H9 (cell line): ENCODE results near the gene RHEX. TPM values are rescaled to one million over a fixed set of nuclear protein-coding genes. Genes with fewer than 3 reads are reported as not detected.

Source experiments
- DNase-seq: peaks from one replicate; pipeline ENCODE4 v3.0.0-alpha.2; 2017
- H2AFZ ChIP-seq: one replicate; pipeline ENCODE4 v1.6.1; 2013; ENCODE audit warnings: mild to moderate bottlenecking, low read length, control low read depth, moderate library complexity
- H2AK5ac ChIP-seq: 2 replicates; pipeline ENCODE4 v1.6.1; 2013; ENCODE audit warnings: low read length, control low read depth, mixed read lengths; ENCODE audit not compliant: insufficient read length
- H2BK120ac ChIP-seq: one replicate; pipeline ENCODE4 v1.6.1; 2013; ENCODE audit warnings: low read depth, mild to moderate bottlenecking, low read length, control low read depth, inconsistent platforms; ENCODE audit not compliant: poor library complexity, severe bottlenecking
- H2BK12ac ChIP-seq: 2 replicates; pipeline ENCODE4 v1.6.1; 2013; ENCODE audit warnings: low read length, control low read depth, mixed read lengths, low read depth; ENCODE audit not compliant: insufficient read length
- H2BK15ac ChIP-seq: 2 replicates; pipeline ENCODE4 v1.6.1; 2013; ENCODE audit warnings: low read depth, low read length, control low read depth
- H2BK20ac ChIP-seq: one replicate; pipeline ENCODE4 v1.6.1; 2013; ENCODE audit warnings: low read depth, mild to moderate bottlenecking, low read length, control low read depth, inconsistent platforms; ENCODE audit not compliant: poor library complexity, severe bottlenecking
- H2BK5ac ChIP-seq: 2 replicates; pipeline ENCODE4 v1.6.1; 2013; ENCODE audit warnings: low read length, control low read depth, mixed read lengths; ENCODE audit not compliant: insufficient read length
- H3K14ac ChIP-seq: 2 replicates; pipeline ENCODE4 v1.6.1; 2013; ENCODE audit warnings: low read length, control low read depth; ENCODE audit not compliant: insufficient read depth
- H3K18ac ChIP-seq: 2 replicates; pipeline ENCODE4 v1.6.1; 2013; ENCODE audit warnings: low read depth, mild to moderate bottlenecking, mixed read lengths, low read length, control low read depth; ENCODE audit not compliant: insufficient read length
- H3K23ac ChIP-seq: 2 replicates; pipeline ENCODE4 v1.6.1; 2013; ENCODE audit warnings: low read length, control low read depth, mixed read lengths, low read depth; ENCODE audit not compliant: insufficient read length
- H3K23me2 ChIP-seq: 2 replicates; pipeline ENCODE4 v1.6.1; 2013; ENCODE audit warnings: low read depth, mild to moderate bottlenecking, mixed read lengths, low read length, control low read depth; ENCODE audit not compliant: insufficient read length, poor library complexity, severe bottlenecking
- H3K27ac ChIP-seq: 2 replicates; pipeline ENCODE4 v1.5.1; 2013; ENCODE audit warnings: low read length, control low read depth, mixed read lengths, low read depth; ENCODE audit not compliant: insufficient read length
- H3K27me3 ChIP-seq: 2 replicates; pipeline ENCODE4 v1.6.1; 2013; ENCODE audit warnings: low read length, control low read depth, inconsistent platforms; ENCODE audit not compliant: insufficient read depth
- H3K4ac ChIP-seq: 2 replicates; pipeline ENCODE4 v1.6.1; 2013; ENCODE audit warnings: low read depth, mild to moderate bottlenecking, control low read depth, inconsistent platforms, low read length, moderate library complexity
- H3K4me1 ChIP-seq: 2 replicates; pipeline ENCODE4 v1.6.1; 2013; ENCODE audit warnings: low read length, control low read depth, inconsistent platforms; ENCODE audit not compliant: insufficient read depth
- H3K4me2 ChIP-seq: 2 replicates; pipeline ENCODE4 v1.6.1; 2013; ENCODE audit warnings: low read length, control low read depth, mixed read lengths; ENCODE audit not compliant: insufficient read length, insufficient read depth
- H3K56ac ChIP-seq: 2 replicates; pipeline ENCODE4 v1.6.1; 2013; ENCODE audit warnings: low read depth, mild to moderate bottlenecking, mixed read lengths, low read length, control low read depth; ENCODE audit not compliant: insufficient read length
- H3K79me1 ChIP-seq: 2 replicates; pipeline ENCODE4 v1.6.1; 2013; ENCODE audit warnings: low read depth, mild to moderate bottlenecking, moderate library complexity, low read length, control low read depth, inconsistent platforms; ENCODE audit not compliant: insufficient read depth, poor library complexity, severe bottlenecking
- H3K79me2 ChIP-seq: 2 replicates; pipeline ENCODE4 v1.6.1; 2013; ENCODE audit warnings: low read length, control low read depth, inconsistent platforms; ENCODE audit not compliant: insufficient read depth
- H3K9ac ChIP-seq: 2 replicates; pipeline ENCODE4 v1.6.1; 2013; ENCODE audit warnings: low read length, control low read depth, mixed read lengths; ENCODE audit not compliant: insufficient read length; ENCODE audit errors: extremely low read depth
- H3K9me3 ChIP-seq: one replicate; pipeline ENCODE4 v1.6.1; 2013; ENCODE audit warnings: low read depth, low read length, inconsistent platforms; ENCODE audit not compliant: control insufficient read depth
- H3T11ph ChIP-seq: one replicate; pipeline ENCODE4 v1.6.1; 2013; ENCODE audit warnings: mild to moderate bottlenecking, low read length, control low read depth, inconsistent platforms
- H4K20me1 ChIP-seq: one replicate; pipeline ENCODE4 v1.6.1; 2013; ENCODE audit not compliant: control insufficient read depth, insufficient read length, insufficient read depth
- H4K5ac ChIP-seq: 2 replicates; pipeline ENCODE4 v1.6.1; 2013; ENCODE audit warnings: low read depth, mild to moderate bottlenecking, mixed read lengths, low read length, control low read depth; ENCODE audit not compliant: insufficient read length
- H4K8ac ChIP-seq: replicated peaks from 2 replicates; pipeline ENCODE4 v1.6.1; 2013; ENCODE audit warnings: low read length, control low read depth, mixed read lengths, low read depth; ENCODE audit not compliant: insufficient read length
- H4K91ac ChIP-seq: 2 replicates; pipeline ENCODE4 v1.6.1; 2013; ENCODE audit warnings: low read depth, mild to moderate bottlenecking, moderate library complexity, mixed read lengths, low read length, control low read depth; ENCODE audit not compliant: insufficient read length
- H3K27ac Mint-ChIP-seq, 3 experiments: 2 replicates in 2 of 3; 3 replicates in 1 of 3; pipeline ENCODE4 v1.8.0; 2020 to 2021; ENCODE audit warnings: mixed read lengths in 3 of 3, mild to moderate bottlenecking in 1 of 3, moderate library complexity in 1 of 3
- H3K27me3 Mint-ChIP-seq: 2 replicates; pipeline ENCODE4 v1.8.0; 2021; ENCODE audit warnings: low read depth, mild to moderate bottlenecking, moderate library complexity, mixed read lengths
- H3K36me3 Mint-ChIP-seq, 3 experiments: 2 replicates in 2 of 3; 3 replicates in 1 of 3; pipeline ENCODE4 v1.8.0; 2020 to 2021; ENCODE audit warnings: low read depth in 3 of 3, mixed read lengths in 3 of 3; ENCODE audit not compliant: insufficient read depth in 1 of 3
- H3K4me1 Mint-ChIP-seq, 2 experiments: 2 replicates each; pipeline ENCODE4 v1.8.0; 2020; ENCODE audit warnings: mixed read lengths in 2 of 2
- H3K4me3 Mint-ChIP-seq, 2 experiments: 2 replicates in 1 of 2; 3 replicates in 1 of 2; pipeline ENCODE4 v1.8.0; 2020 to 2021; ENCODE audit warnings: mild to moderate bottlenecking in 2 of 2, mixed read lengths in 2 of 2, moderate library complexity in 1 of 2
- H3K9me3 Mint-ChIP-seq, 2 experiments: 2 replicates in 1 of 2; 3 replicates in 1 of 2; pipeline ENCODE4 v1.8.0; 2020; ENCODE audit warnings: mild to moderate bottlenecking in 2 of 2, mixed read lengths in 2 of 2, moderate library complexity in 1 of 2
- WGBS: extraction: QIAGEN DNeasy Blood & Tissue Kit; methylation state at CpG from one replicate; pipeline ENCODE4 v1.1.7; 2013; ENCODE audit warnings: missing lambda C conversion rate, low lambda C conversion rate, mixed read lengths; ENCODE audit not compliant: insufficient read length; ENCODE audit errors: extremely low coverage; 5-methylcytosine and 5-hydroxymethylcytosine counted together
- total RNA-seq: library from RNA; stranded (reverse); gene quantifications from 2 replicates; pipeline ENCODE4 v1.2.1, GENCODE V29; 2021
- TF ChIP-seq, protein P1 (sequence below): fragments of 200-600 bp; sonication (generic); conservative IDR thresholded peaks from 3 replicates; pipeline ENCODE4 v1.8.0; 2021; ENCODE audit warnings: antibody characterized with exemption, mild to moderate bottlenecking

Gene RHEX
- total RNA-seq, 1 experiment from 2014 or later, result not detected

DNA sequence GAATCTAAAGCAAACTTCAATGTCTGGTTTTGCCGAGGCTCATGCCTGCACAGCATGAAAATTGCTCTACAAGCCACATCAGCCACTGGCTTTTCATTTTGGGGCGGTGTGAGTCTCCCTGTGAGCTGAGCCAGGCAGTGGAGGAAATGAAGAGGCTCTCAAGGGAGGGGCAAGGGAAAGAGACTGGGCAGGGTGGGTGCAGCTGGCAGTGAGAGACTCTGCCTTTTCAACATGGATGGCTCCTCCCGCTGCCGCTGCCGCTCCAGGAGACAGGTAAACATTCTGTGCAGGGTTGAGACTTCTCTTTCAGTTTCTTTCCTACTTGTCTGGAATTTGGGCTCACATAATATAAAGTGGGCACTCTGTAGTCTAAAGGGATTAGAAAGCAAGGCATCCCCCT is 17.9 kb upstream of the RHEX start:
- H4K8ac ChIP-seq, result no peak overlapping the region
- no peaks in the 10 kb centered on the region for H3K79me2 ChIP-seq
- TF ChIP-seq, protein P1, sequence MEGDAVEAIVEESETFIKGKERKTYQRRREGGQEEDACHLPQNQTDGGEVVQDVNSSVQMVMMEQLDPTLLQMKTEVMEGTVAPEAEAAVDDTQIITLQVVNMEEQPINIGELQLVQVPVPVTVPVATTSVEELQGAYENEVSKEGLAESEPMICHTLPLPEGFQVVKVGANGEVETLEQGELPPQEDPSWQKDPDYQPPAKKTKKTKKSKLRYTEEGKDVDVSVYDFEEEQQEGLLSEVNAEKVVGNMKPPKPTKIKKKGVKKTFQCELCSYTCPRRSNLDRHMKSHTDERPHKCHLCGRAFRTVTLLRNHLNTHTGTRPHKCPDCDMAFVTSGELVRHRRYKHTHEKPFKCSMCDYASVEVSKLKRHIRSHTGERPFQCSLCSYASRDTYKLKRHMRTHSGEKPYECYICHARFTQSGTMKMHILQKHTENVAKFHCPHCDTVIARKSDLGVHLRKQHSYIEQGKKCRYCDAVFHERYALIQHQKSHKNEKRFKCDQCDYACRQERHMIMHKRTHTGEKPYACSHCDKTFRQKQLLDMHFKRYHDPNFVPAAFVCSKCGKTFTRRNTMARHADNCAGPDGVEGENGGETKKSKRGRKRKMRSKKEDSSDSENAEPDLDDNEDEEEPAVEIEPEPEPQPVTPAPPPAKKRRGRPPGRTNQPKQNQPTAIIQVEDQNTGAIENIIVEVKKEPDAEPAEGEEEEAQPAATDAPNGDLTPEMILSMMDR, result no peak
- Mint-ChIP-seq H3K36me3 (no peaks in the 10 kb centered on the region), H3K27me3 (no peaks in the 10 kb centered on the region; the same call in none of the 2 replicates), H3K4me3 (no peak overlapping the region), H3K27ac (no peak overlapping the region), H3K9me3 (no peaks in the 10 kb centered on the region; a peak in 3 of 5 replicates), H3K4me1 (peaks cover 7 to 20% of the 10 kb centered on the region in 2 experiments)
- DNase-seq, result no peak
- no peak overlapping the region for H3K27ac ChIP-seq
- no peaks in the 10 kb centered on the region for H3K79me1 ChIP-seq
- no peaks in the 10 kb centered on the region for H3K23me2 ChIP-seq
- H2AK5ac ChIP-seq, result no peak overlapping the region
- no CpG with 5 or more reads among the region's 5 CpGs for WGBS
- no peak overlapping the region for H3T11ph ChIP-seq
- H3K56ac ChIP-seq, result no peak overlapping the region
- no peak overlapping the region for H4K91ac ChIP-seq
- H2BK120ac ChIP-seq, result no peak overlapping the region
- H3K9ac ChIP-seq, result no peak overlapping the region
- H3K27me3 ChIP-seq, result no peaks in the 10 kb centered on the region
- H2AFZ ChIP-seq, result no peak overlapping the region
- no peak overlapping the region for H3K4me2 ChIP-seq
- H4K20me1 ChIP-seq, result no peaks in the 10 kb centered on the region
- no peak overlapping the region for H2BK12ac ChIP-seq
- H4K5ac ChIP-seq, result no peak overlapping the region
- no peak overlapping the region for H2BK15ac ChIP-seq
- H3K14ac ChIP-seq, result no peak overlapping the region
- no peaks in the 10 kb centered on the region; the same call in 1 of the 2 replicates for H3K4me1 ChIP-seq
- H3K23ac ChIP-seq, result no peak overlapping the region
- H3K4ac ChIP-seq, result no peak overlapping the region
- H3K9me3 ChIP-seq, result no peaks in the 10 kb centered on the region
- no peak overlapping the region for H2BK20ac ChIP-seq
- no peak overlapping the region for H3K18ac ChIP-seq
- H2BK5ac ChIP-seq, result no peak overlapping the region
